Measurements from ENCODE around the gene BTN1A1.
A peak's percentile ranks its signal among the peaks of the same experiment; 100 is the strongest.
"Not testable (repeated sequence)": the region's sequence is repeated elsewhere in the genome, so short reads cannot be mapped to it uniquely, and the experiment has no call there.

BTN1A1 gene

DNA sequence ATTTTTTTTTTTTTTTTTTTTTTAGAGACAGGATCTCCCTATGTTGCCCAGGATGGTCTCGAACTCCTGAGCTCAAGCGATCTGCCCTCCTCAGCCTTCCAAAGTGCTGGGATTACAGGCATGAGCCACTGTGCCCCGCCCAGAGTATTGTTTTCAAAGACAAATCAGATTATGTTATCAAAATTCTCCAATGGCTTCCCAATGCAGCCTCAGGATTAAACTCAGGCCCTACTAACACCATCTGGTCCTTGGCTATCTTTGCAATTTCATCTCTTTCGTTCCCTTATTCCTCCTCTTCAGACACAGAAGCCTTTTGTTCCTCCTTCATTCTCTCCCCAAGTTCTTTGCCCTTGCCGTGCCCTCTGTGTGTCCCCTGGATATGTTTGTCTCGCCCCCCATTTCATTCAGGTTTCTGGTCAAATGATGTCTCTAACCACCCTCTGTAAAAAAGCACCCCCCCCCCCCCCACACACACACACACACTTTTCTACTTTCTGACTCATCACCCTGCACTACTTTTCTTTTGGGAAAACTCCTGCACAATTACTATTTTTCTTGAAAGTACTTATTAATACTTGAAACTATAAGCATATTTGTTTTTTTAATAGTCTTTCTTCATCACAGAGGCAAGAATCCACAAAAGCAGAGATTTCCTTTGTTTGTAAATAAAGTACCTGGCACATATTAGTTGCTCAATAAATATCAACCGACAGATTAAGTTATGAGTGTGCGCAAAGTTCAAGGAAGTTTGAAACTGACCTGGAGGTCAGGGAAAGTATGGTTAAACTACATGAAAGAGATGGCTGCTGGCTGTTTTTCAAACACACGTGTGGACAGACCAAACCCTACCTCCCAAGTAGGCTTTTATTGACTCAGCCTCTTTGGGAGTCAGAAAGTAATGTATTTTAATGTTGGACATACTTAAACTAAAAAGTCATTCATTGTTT is 16.7 kb downstream of the BTN1A1 start:
- no peaks in the 10 kb centered on the region for H3K4me1 ChIP-seq (ENCODE audit: insufficient read depth, insufficient read length)
- no peak overlapping the region for H3K9ac ChIP-seq (ENCODE audit: insufficient read length, low read depth)
- no peaks in the 10 kb centered on the region for H3K9me3 ChIP-seq (ENCODE audit: insufficient read depth, low read length)
- no peaks in the 10 kb centered on the region for H3K36me3 ChIP-seq (ENCODE audit: insufficient read depth, insufficient read length, low read length)
- H3K27me3 ChIP-seq (ENCODE audit: insufficient read depth, insufficient read length) = no peaks in the 10 kb centered on the region
- no peak overlapping the region for H3K4me3 ChIP-seq (ENCODE audit: insufficient read length, low read depth)
- TF ChIP-seq ZNF274 (IDR thresholded peaks at IDR 0.05; ENCODE audit: low read depth, low read length) (no peak), SUZ12 (IDR thresholded peaks at IDR 0.05; ENCODE audit: extremely low read depth, insufficient read depth, insufficient read length) (no peak), YY1 (IDR thresholded peaks at IDR 0.05; ENCODE audit: insufficient read depth, insufficient read length) (no peak)
- DNase-seq (ENCODE audit: low read depth, low spot score) = no peak

DNA sequence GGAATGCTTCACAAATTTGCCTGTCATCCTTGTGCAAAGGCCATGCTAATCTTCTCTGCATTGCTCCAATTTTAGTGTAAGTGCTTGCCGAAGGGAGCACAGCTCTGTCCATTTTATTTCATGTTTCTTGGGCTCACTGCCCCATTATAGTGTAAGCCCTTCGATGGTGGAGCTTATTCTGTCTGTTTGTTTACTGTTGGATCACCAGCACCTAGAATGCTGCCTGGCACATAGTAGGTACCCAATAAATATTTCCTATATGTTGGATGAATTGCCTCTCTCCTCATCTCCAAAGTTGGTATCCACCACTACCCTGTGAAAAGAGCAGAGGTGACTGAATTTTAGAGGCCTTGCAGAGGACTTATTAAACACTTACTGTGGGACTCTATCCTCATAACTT is 19.3 kb downstream of the BTN1A1 start:
- no peak overlapping the region for H3K4me3 ChIP-seq (ENCODE audit: insufficient read length, low read depth)
- TF ChIP-seq ZNF274 (IDR thresholded peaks at IDR 0.05; ENCODE audit: low read depth, low read length) = no peak
- TF ChIP-seq YY1 (IDR thresholded peaks at IDR 0.05; ENCODE audit: insufficient read depth, insufficient read length) = no peak
- no peak for TF ChIP-seq SUZ12 (IDR thresholded peaks at IDR 0.05; ENCODE audit: extremely low read depth, insufficient read depth, insufficient read length)
- no peak overlapping the region for H3K9ac ChIP-seq (ENCODE audit: insufficient read length, low read depth)
- H3K27me3 ChIP-seq (ENCODE audit: insufficient read depth, insufficient read length) = no peaks in the 10 kb centered on the region
- no peak for DNase-seq (ENCODE audit: low read depth, low spot score)
- H3K9me3 ChIP-seq (ENCODE audit: insufficient read depth, low read length) = no peaks in the 10 kb centered on the region
- H3K36me3 ChIP-seq (ENCODE audit: insufficient read depth, insufficient read length, low read length) = no peaks in the 10 kb centered on the region
- no peaks in the 10 kb centered on the region for H3K4me1 ChIP-seq (ENCODE audit: insufficient read depth, insufficient read length)

DNA sequence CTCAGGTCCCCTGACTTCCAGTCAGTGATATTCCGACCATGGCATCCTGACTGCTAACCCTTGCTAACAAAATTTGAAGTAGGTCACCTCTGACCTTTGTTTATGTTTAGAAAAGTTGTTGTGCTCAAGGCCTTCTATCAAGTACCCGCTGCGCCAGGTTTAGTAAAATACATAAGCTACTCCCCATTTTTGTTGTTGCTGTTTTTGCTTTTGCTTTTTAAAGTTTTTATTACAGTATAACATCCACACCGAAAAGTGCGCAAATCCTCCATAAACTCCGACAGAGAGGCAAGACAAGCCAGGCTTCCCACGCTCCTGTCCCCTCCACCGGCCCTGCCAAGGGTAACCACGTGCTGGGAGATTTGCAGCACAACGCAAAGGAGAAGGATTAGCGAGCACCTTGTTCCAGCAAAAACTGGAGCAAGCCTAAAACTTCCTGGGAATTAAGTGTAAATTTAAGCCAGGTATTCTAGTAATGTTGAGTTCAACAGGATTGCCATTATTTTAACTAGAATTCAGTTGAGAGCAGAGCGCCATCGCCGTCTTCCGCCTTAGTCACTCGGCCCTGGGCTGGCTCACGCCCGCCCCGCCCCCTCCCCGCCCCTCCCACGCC is 20.2 kb downstream of the BTN1A1 start:
- Histone ChIP-seq H3K4me3 (ENCODE audit: insufficient read length, low read depth) (peak overlapping the region; percentile 29), H3K36me3 (ENCODE audit: insufficient read depth, insufficient read length, low read length) (no peaks in the 10 kb centered on the region), H3K9ac (ENCODE audit: insufficient read length, low read depth) (peak overlapping the region; percentile 42), H3K27me3 (ENCODE audit: insufficient read depth, insufficient read length) (no peaks in the 10 kb centered on the region), H3K4me1 (ENCODE audit: insufficient read depth, insufficient read length) (no peaks in the 10 kb centered on the region), H3K9me3 (ENCODE audit: insufficient read depth, low read length) (no peaks in the 10 kb centered on the region)
- TF ChIP-seq ZNF274 (IDR thresholded peaks at IDR 0.05; ENCODE audit: low read depth, low read length) (no peak), SUZ12 (IDR thresholded peaks at IDR 0.05; ENCODE audit: extremely low read depth, insufficient read depth, insufficient read length) (no peak), YY1 (IDR thresholded peaks at IDR 0.05; ENCODE audit: insufficient read depth, insufficient read length) (no peak)
- DNase-seq (ENCODE audit: low read depth, low spot score) = no peak

DNA sequence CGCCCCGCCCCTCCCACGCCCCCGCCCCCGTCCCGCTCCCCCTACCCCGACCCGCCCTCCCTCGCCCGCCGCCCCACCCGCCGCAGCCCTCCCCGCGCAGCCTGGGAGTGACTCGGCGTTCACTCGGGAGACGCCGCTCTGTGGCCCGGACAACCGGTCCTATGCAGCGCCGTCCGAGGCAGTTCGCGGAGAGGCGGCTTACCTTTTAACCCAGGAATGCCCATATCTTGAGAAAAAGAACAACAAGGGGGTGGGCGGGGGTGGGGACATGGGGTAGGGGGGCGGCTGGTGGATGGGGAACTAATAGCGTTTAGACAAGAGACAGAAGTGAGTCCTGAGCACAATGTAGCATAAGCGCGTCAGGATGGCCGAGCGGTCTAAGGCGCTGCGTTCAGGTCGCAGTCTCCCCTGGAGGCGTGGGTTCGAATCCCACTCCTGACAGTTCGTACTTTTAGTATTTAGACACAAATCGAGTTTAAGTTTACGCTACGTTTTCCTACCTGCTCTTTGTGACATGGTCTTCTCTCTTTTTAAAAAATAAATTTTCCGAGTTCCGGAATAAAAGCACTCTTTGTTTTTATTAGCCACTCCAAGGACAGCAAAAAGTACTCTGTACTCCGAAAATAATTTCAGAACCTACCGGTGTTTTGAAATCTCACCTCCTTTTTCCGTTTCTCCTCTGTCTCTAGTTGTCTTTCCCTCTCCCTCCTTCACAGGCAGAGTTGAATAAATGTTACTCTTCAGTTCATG is 20.9 kb downstream of the BTN1A1 start:
- peak; percentile 35 for DNase-seq (ENCODE audit: low read depth, low spot score)
- no peaks in the 10 kb centered on the region for H3K4me1 ChIP-seq (ENCODE audit: insufficient read depth, insufficient read length)
- H3K9ac ChIP-seq (ENCODE audit: insufficient read length, low read depth) = peak overlapping the region; percentile 93
- TF ChIP-seq SUZ12 (IDR thresholded peaks at IDR 0.05; ENCODE audit: extremely low read depth, insufficient read depth, insufficient read length) (no peak), ZNF274 (IDR thresholded peaks at IDR 0.05; ENCODE audit: low read depth, low read length) (no peak), YY1 (IDR thresholded peaks at IDR 0.05; ENCODE audit: insufficient read depth, insufficient read length) (no peak)
- no peaks in the 10 kb centered on the region for H3K9me3 ChIP-seq (ENCODE audit: insufficient read depth, low read length)
- H3K4me3 ChIP-seq (ENCODE audit: insufficient read length, low read depth) = peak overlapping the region; percentile 76
- no peaks in the 10 kb centered on the region for H3K27me3 ChIP-seq (ENCODE audit: insufficient read depth, insufficient read length)
- H3K36me3 ChIP-seq (ENCODE audit: insufficient read depth, insufficient read length, low read length) = no peaks in the 10 kb centered on the region

DNA sequence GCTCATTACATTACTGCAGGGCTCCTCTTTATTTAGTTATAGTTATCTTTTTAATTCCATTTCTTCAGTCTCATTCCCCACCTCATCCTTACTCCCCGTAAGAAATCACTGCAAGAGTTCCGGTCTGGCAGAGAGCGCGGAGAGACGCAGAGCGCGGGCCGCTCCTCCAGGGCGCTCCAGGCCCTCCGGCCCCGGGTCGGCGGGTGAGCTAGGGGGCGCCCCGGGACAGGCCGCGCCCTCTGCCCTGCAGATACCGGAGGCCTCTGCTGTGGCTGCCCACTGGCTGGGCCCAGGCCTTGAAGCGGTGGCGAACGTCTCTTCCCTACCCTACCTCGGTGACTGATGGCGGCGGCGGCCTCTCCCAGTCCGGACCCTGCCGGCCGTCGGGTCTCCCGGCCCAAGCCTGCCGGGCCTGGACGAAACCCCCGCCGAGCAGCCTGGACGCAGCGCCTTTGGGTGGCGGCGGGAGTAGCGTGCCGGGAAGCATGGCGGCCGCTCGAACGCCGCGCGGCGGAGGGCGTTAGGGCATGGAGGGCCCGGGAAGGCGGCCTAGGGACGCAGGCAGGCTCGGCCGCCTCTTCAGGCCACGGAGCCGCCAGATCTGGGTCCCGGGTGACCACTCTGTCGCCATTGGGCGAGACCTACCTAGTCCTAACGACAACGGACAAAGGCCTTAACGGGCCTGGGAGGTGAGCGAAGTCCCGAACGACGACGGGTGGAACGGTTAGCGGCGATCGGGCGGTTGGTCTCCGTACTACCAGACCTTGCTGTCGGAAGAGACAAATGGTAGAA is 21.7 kb downstream of the BTN1A1 start:
- Histone ChIP-seq H3K4me1 (ENCODE audit: insufficient read depth, insufficient read length) (no peaks in the 10 kb centered on the region), H3K4me3 (ENCODE audit: insufficient read length, low read depth) (peak overlapping the region; percentile 76), H3K36me3 (ENCODE audit: insufficient read depth, insufficient read length, low read length) (no peaks in the 10 kb centered on the region), H3K27me3 (ENCODE audit: insufficient read depth, insufficient read length) (no peaks in the 10 kb centered on the region), H3K9ac (ENCODE audit: insufficient read length, low read depth) (peak overlapping the region; percentile 93), H3K9me3 (ENCODE audit: insufficient read depth, low read length) (no peaks in the 10 kb centered on the region)
- DNase-seq (ENCODE audit: low read depth, low spot score) = peak; percentile 62
- TF ChIP-seq SUZ12 (IDR thresholded peaks at IDR 0.05; ENCODE audit: extremely low read depth, insufficient read depth, insufficient read length) = no peak
- TF ChIP-seq YY1 (IDR thresholded peaks at IDR 0.05; ENCODE audit: insufficient read depth, insufficient read length) = no peak
- no peak for TF ChIP-seq ZNF274 (IDR thresholded peaks at IDR 0.05; ENCODE audit: low read depth, low read length)

DNA sequence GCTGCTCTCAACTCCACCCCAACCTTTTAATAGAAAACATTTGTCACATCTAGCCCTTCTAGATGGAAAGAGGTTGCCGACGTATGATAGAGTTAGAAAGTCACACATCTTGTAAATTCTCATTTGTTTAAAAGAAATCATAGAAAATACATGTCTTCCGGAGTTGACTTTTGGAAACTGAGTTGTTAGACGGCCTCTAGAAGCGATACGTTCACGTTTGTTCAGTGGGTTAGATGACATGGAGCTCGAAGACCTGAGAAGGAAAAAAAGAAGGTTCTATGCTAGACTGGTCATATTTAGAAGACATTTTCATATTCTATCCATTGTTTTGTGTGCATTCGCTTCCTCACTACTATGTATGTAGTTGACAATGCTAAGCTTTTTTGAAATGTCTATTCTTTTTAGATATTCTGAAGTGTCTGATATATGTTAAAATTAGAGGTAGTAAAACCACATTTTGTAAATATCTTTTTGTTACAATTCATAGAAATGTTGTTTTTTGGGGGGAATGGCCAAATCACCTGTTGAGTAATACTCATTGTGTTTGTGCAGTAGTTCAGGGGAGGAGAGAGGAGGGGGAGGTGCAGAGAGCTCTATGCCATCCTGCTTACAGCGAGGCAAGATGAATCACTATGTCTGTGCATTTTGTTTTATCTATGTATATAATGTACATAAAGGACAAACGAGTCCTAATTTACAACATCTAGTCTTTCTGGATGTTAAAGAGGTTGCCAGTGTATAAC is 22.6 kb downstream of the BTN1A1 start:
- H3K27me3 ChIP-seq (ENCODE audit: insufficient read depth, insufficient read length); H3K36me3 ChIP-seq (ENCODE audit: insufficient read depth, insufficient read length, low read length); DNase-seq (ENCODE audit: low read depth, low spot score); H3K9me3 ChIP-seq (ENCODE audit: insufficient read depth, low read length); H3K4me1 ChIP-seq (ENCODE audit: insufficient read depth, insufficient read length): not testable (repeated sequence)
- H3K4me3 ChIP-seq (ENCODE audit: insufficient read length, low read depth) = peak overlapping the region; percentile 76
- H3K9ac ChIP-seq (ENCODE audit: insufficient read length, low read depth) = peak overlapping the region; percentile 93

DNA sequence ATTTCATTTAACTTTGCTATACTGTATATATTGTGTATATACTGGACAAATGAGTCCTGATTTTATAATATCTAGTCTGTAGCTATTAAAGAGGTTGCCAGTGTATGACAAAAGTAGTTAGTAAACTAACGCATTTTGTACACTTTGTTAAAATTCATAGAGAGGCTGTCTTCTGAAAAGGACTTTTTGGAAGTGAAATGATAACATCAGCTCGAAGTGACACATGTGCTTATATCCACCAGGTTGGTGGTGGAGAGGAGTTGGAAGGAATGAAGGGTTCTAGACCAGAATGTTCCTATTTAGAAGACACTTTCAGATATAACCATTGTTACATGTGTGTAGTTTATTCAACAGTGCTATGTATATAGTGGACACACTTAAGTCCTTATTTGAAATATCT is 24.2 kb downstream of the BTN1A1 start:
- not testable (repeated sequence) for H3K9ac ChIP-seq (ENCODE audit: insufficient read length, low read depth); DNase-seq (ENCODE audit: low read depth, low spot score); H3K4me3 ChIP-seq (ENCODE audit: insufficient read length, low read depth)

More for the DNA sequence above, 24.2 kb downstream of the BTN1A1 start:
- H3K9me3 ChIP-seq (ENCODE audit: insufficient read depth, low read length); H3K27me3 ChIP-seq (ENCODE audit: insufficient read depth, insufficient read length); H3K36me3 ChIP-seq (ENCODE audit: insufficient read depth, insufficient read length, low read length); H3K4me1 ChIP-seq (ENCODE audit: insufficient read depth, insufficient read length): not testable (repeated sequence)
